Suppressor macrophage treated with lipopolysaccharide for 1 hour (primary cell): ENCODE results near the gene LCE3C.
A peak's percentile ranks its signal among the peaks of the same experiment; 100 is the strongest.
"Not testable (repeated sequence)": the region's sequence is repeated elsewhere in the genome, so short reads cannot be mapped to it uniquely, and the experiment has no call there.

Source experiments
- DNase-seq, 3 donors: peaks; one replicate each; pipeline ENCODE4 v3.0.0-alpha.2; 2020 to 2022

The LCE3C gene

GRCh38 chr1:152599934-152600333 lies at the start of gene LCE3C:
TSS of gene LCE3C (plus strand) at chr1:152600234. CDS start at chr1:152600732, 498 bp downstream.
- no peak for DNase-seq

- DNase-seq, result no peak
Measured at GRCh38 chr1:152565115-152565514, 34.9 kb upstream of the LCE3C start.

GRCh38 chr1:152565535-152566215 lies 34.4 kb upstream of the LCE3C start:
- DNase-seq, result no peak

- DNase-seq, result no peak
Measured at GRCh38 chr1:152566681-152567080, 33.4 kb upstream of the LCE3C start, which contains the start of gene LCE3E. TSS of gene LCE3E (minus strand) at chr1:152566780. CDS start at chr1:152566208, 572 bp downstream.

GRCh38 chr1:152577168-152577567 lies 22.9 kb upstream of the LCE3C start:
- no peak for DNase-seq

- DNase-seq, result not testable (repeated sequence)
Measured at GRCh38 chr1:152579526-152579925, 20.5 kb upstream of the LCE3C start.

GRCh38 chr1:152580433-152580832 lies 19.6 kb upstream of the LCE3C start, which contains the start of gene LCE3D:
TSS of gene LCE3D (minus strand) at chr1:152580516. CDS start at chr1:152579936, 580 bp downstream.
- no peak for DNase-seq

GRCh38 chr1:152582647-152583046 lies 17.4 kb upstream of the LCE3C start:
- DNase-seq, result peak; percentile 4 to 31 (median 9)

- no peak for DNase-seq
Measured at GRCh38 chr1:152585586-152585985, 14.4 kb upstream of the LCE3C start.

- no peak for DNase-seq
Measured at GRCh38 chr1:152596986-152597385, 3.0 kb upstream of the LCE3C start.

- no peak for DNase-seq
Measured at GRCh38 chr1:152613511-152613910, 13.5 kb downstream of the LCE3C start, which contains the start of gene LCE3B. TSS of gene LCE3B (plus strand) at chr1:152613811. CDS start at chr1:152613811, 0 bp downstream.

- DNase-seq, result no peak
Measured at GRCh38 chr1:152621993-152622392, 22.0 kb downstream of the LCE3C start.

- DNase-seq, result peak in 1 of 3 donors; percentile 5
Measured at GRCh38 chr1:152622803-152623202, 22.8 kb downstream of the LCE3C start, which contains the start of gene LCE3A. TSS of gene LCE3A (minus strand) at chr1:152623103. CDS start at chr1:152623103, 0 bp downstream.

- peak in 2 of 3 donors; percentile 9 to 34 for DNase-seq
Measured at GRCh38 chr1:152623203-152623844, 23.3 kb downstream of the LCE3C start.

GRCh38 chr1:152626744-152627143 lies 26.7 kb downstream of the LCE3C start:
- DNase-seq, result no peak

GRCh38 chr1:152630596-152630995 lies 30.6 kb downstream of the LCE3C start:
- DNase-seq, result no peak

GRCh38 chr1:152640351-152640750 lies 40.3 kb downstream of the LCE3C start:
- DNase-seq, result no peak

- no peak for DNase-seq
Measured at GRCh38 chr1:152643945-152644344, 43.9 kb downstream of the LCE3C start.

GRCh38 chr1:152645146-152645545 lies 45.1 kb downstream of the LCE3C start:
- no peak for DNase-seq

- no peak for DNase-seq
Measured at GRCh38 chr1:152646656-152647055, 46.6 kb downstream of the LCE3C start.
